GM18520 (cell line): ENCODE measurements around the gene ATXN1.

ENCODE experiments used
- ATAC-seq: cut with Tn5 transposase; IDR thresholded peaks from one replicate; pipeline ENCODE4 v1.9.1; 2021; ENCODE audit not compliant: unreplicated experiment

Gene ATXN1

GRCh38 chr6:16375843-16376242 lies 385.4 kb downstream of the ATXN1 start:
- ATAC-seq: no peak

DNA sequence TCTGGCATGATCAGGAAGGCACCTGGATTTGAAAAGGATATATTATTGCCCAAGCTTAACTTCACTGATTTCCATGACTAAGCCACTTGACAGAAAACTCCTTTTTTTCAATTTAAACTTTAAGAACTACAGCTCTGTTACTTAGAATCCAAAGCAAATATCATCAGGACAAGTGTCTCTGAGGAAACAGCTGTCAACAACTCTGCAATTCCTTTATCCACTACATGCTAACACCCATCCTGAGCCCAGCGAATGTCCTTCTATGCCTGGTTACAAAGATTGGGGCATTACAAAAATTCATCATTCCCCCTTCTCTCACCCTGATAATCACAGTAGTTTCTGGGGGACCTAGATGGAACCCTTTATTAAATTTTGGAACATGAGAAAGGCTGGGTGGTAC lies 386.1 kb downstream of the ATXN1 start:
- no peak for ATAC-seq

DNA sequence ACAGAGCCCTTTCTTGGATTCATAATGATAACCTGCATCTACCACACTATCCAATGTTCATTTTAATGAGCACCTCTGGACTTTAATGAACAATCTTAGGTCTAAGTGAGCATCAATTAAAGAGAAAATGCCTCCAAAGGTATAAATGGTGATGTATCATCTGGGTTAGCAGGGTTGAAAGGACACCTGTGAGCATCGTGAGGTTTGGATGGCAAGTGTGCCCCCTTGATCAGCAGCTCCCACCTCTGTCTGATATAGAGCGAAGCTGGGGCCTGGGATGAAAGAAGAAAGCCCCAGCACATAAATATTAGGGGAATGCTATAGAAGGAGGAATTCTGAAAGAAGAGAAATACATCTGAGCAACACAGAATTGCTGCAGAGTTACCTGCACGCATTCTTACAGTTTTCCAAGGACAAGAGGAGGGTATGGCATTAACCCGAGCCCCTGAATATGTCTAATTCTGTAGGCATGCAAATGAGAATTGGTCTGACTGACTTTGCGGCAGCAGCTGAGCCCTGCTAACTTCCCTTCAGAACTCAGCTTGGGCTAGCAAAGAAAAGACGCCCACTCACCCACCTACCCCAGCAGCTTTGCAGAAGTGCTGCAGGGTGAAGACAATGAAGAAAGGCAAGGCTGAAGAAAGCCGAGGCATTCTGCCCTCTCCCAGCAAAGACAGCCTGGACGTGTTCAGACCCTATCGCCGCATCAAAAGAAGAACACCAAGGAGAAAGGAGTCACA lies 386.6 kb downstream of the ATXN1 start:
- no peak for ATAC-seq

- ATAC-seq: no peak
These were observed 387.2 kb downstream of the ATXN1 start for GRCh38 chr6:16374016-16374415.

- ATAC-seq: no peak
These were observed 389.1 kb downstream of the ATXN1 start for GRCh38 chr6:16372029-16372776.

DNA sequence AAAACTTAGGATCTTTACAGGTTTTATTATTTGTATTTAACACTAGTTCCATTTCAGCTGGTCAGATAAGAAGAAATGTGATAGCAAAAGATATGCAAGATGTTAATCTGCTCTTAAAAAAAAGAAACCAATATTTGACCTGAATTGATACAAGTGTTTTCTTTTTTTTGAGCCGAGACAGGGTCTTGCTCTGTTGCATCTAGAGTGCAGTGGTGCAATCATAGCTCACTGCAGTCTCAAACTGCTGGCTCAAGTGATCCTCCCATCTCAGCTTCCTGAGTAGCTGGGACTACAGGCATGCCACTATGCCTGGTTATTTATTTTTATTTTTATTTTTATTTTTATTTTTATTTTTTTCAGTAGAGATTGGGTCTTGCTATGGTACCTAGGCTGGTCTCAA lies 389.9 kb downstream of the ATXN1 start:
- no peak for ATAC-seq

GRCh38 chr6:16370943-16371342 lies 390.3 kb downstream of the ATXN1 start:
- no peak for ATAC-seq

DNA sequence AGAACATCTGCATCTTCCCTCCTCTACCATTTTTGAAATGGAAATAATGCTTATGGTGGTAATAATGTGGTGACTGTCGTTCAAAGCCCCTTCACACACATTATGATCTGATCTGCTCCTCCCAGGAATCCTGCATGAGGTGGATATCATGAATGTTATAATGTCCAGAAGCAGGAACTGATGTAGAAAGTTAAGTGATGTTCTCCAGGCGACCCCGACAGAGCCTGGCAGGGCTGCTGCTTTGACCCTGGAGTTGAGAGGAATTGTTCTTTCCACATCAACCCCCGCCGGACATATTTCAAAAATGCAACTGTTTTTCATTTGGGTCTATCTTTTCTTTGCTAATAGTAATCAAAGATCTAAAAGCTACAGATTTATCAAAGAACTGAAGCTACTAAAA lies 391.3 kb downstream of the ATXN1 start:
- no peak for ATAC-seq

DNA sequence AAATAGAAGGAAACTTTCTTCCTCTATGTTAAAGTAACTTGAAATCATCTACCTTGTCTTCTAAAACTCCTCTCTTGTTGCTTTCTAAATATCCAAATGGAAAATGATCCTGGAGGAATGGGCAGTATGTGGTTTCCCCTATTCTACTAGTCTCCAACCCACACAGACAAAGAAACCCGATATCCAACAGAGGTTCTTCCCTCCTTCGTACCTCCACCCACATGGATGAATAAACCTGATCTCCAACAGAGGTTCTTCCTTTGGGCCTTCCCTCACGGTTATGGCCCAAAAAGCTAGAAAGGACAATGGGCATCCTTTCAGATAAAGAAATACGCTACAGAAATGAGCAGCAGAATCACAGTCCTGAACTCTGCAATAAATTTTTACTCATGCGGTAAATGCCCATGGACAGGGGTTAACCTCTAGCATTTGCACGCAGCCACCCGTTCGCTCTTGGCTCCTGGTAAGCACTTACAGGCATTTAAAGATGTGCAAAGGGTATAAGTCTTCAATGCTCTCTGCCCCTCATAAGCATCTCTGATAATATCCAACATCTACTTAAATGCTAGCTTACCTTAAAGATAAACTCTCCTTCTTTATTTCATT lies 392.0 kb downstream of the ATXN1 start:
- no peak for ATAC-seq

GRCh38 chr6:16367571-16367970 lies 393.7 kb downstream of the ATXN1 start:
- no peak for ATAC-seq

GRCh38 chr6:16363749-16364148 lies 397.5 kb downstream of the ATXN1 start:
- ATAC-seq: no peak

- ATAC-seq: no peak
These were observed 398.3 kb downstream of the ATXN1 start for GRCh38 chr6:16362819-16363589.

DNA sequence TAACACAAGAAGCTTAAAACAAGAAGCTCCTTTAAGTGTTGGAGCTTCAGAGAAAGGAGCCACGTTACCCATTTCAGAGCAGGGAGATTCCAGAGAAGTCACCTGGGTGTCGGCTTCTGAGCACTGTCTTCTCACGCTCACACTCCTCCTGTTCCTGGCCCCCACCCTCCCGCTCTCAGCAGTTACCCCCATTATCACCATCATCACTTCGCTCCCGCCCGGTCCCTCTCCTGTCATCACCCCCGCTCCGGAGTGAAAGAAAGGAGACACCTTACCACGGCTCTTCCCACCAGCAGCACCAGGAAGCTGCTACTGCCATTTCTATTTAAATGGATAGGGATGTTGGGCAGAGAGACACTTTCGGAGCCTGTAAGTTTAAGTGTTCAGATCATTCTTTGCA lies 399.0 kb downstream of the ATXN1 start:
- no peak for ATAC-seq

DNA sequence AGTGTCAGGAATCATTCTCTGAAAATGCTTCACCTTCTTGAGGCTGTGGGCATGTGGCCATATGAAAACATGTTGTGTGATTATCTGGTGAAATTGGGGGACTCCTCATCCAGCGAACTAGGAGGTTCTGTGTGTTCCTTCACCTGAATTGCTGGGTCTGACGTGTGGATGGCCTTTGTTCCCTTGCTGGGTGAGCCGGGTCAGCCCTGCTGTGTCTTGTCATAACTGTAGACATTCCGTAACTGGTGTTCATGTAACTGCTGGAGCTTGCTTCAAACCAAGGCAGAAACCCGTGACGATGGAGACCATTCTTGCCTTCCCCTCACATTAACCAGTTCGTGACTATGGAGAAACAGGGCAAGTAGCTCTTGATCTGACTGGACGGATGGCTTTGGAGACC lies 399.4 kb downstream of the ATXN1 start:
- no peak for ATAC-seq

DNA sequence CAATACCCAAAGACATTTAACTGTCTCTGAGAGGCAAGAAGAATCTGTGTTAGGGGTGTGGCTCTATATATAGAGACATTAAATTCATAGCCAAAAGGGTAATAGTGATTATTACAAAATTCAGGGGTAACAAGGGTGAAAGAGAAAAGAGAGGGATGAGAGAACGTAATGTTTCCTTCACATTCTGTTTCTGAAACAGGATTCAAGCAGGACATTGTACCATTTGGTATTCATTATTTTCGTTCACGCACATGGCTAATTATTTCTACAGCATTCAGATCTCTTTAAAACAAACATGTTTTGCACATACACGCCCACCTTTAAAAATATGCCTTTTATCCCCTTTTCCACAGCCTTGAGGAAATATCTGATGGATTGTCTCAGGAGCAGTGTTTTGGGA lies 400.1 kb downstream of the ATXN1 start:
- ATAC-seq: no peak

- no peak for ATAC-seq
These were observed 400.9 kb downstream of the ATXN1 start for GRCh38 chr6:16360365-16360764.

- no peak for ATAC-seq
These were observed 401.7 kb downstream of the ATXN1 start for GRCh38 chr6:16359563-16359962.

DNA sequence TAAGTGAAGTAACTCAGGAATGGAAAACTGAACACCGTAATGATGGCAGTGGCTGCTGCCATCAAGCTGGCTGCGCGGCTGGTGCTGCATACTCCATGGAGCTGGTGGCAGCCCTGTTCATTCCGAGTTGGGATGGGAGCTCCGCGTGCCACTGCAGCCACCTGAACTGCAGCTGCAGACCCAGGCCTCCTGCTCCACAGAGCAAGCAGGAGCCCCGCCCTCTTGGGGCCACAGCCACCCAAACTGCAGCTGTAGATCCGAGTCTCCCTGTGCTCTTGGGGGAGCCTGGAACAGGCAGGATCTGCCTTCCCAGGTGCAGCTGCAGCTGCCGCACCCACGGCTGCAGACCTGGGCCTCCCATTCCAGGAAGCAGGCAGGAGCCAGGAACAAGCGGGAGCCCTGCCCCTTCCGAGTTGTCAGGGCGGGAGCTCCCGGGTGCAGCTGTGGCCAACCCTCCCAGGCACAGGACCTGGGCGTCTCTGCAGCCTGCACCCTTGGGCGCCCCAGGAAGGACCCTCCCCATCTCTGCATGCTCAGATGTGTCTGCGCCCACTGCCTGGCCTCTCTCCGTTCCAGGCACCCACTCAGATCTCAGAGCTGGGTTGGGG lies 402.6 kb downstream of the ATXN1 start:
- ATAC-seq: no peak

GRCh38 chr6:16355699-16356446 lies 405.4 kb downstream of the ATXN1 start:
- no peak for ATAC-seq

DNA sequence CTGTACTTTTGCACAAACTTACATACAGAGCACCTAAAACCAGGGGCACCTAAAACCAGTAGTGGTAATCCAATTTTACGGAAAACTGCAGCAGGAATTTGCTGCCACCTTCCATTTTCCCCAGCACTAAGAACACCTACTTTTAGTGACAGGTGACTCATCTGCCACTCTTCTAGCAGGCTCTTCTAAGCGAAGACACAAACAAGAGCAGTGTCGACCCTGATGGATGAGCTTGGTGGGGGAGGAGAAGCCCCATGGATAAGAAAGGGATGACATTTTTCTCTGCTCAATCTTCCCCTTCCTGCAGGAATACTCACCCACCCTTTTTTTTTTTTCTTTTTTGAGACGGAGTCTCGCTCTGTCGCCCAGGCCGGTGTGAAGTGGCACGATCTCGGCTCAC lies 406.0 kb downstream of the ATXN1 start:
- ATAC-seq: no peak
